Aorta (tissue), 5 donors: ENCODE results near the gene CEBPE. TPM values are rescaled to one million over a fixed set of nuclear protein-coding genes. Genes with fewer than 3 reads are reported as not detected.

Experiments
- ATAC-seq: fragments of 200-7000 bp; cut with Tn5 transposase; one replicate; pipeline ENCODE4 v1.9.1; 2022; ENCODE audit warnings: moderate library complexity; ENCODE audit not compliant: low FRiP score
- DNase-seq, 2 donors: peaks; one replicate each; pipeline ENCODE4 v3.0.0-alpha.2; 2020
- H3K27ac ChIP-seq, 2 donors: one replicate each; pipeline ENCODE4 v1.5.1; 2013; ENCODE audit warnings: low read length in 2 of 2, mild to moderate bottlenecking in 2 of 2, moderate library complexity in 2 of 2, control low read depth in 1 of 2, inconsistent platforms in 1 of 2, low read depth in 1 of 2
- H3K27me3 ChIP-seq, 2 donors: one replicate each; pipeline ENCODE4 v1.6.1; 2013; ENCODE audit warnings: control low read depth in 1 of 2, low read length in 1 of 2, mild to moderate bottlenecking in 1 of 2, moderate library complexity in 1 of 2; ENCODE audit not compliant: insufficient read depth in 2 of 2, control insufficient read depth in 1 of 2
- H3K36me3 ChIP-seq, 2 donors: one replicate each; pipeline ENCODE4 v1.6.1; 2013; ENCODE audit warnings: control low read depth in 1 of 2, low read length in 1 of 2, mild to moderate bottlenecking in 1 of 2; ENCODE audit not compliant: insufficient read depth in 2 of 2, control insufficient read depth in 1 of 2
- H3K4me1 ChIP-seq, 2 donors: one replicate each; pipeline ENCODE4 v1.6.1; 2013; ENCODE audit warnings: low read length in 2 of 2, control low read depth in 1 of 2, mild to moderate bottlenecking in 1 of 2, moderate library complexity in 1 of 2; ENCODE audit not compliant: insufficient read depth in 2 of 2, control insufficient read depth in 1 of 2
- H3K4me3 ChIP-seq, 2 donors: one replicate each; pipeline ENCODE4 v1.5.1; 2013; ENCODE audit warnings: low read length in 2 of 2, control low read depth in 1 of 2, mild to moderate bottlenecking in 1 of 2
- H3K9me3 ChIP-seq: one replicate; pipeline ENCODE4 v1.6.1; 2013; ENCODE audit warnings: mild to moderate bottlenecking, low read length; ENCODE audit not compliant: control insufficient read depth
- WGBS, 2 donors: extraction: QIAGEN DNeasy Blood & Tissue Kit; methylation state at CpG; one replicate each; pipeline ENCODE4 v1.1.7; 2013; 5-methylcytosine and 5-hydroxymethylcytosine counted together
- intact Hi-C, 2 donors: fragments of 100-400 bp; cut with DNase I; formaldehyde crosslinking; loops; one replicate each; pipeline versions ENCODE4 v1.14.2 to v1.15.0; 2022
- polyA plus RNA-seq, 2 donors: library from polyadenylated mRNA; stranded (reverse); fragments of 200-250 nt; gene quantifications; one replicate each; pipeline ENCODE4 v1.2.3, GENCODE V29; 2013
- total RNA-seq, 2 donors: library from RNA; stranded (reverse); fragmentation: NEBNext Ultra II Directional; extraction: Animal tissue kit (Norgen Biotek cat#: 25700); gene quantifications; one replicate each; pipeline ENCODE4 v1.2.1, GENCODE V29; 2021
- donor health status: healthy with polysubstance abuse.
- donor health status: Bipolar disorder and iron deficiency.
- donor health status: DM: no; HTN: no; CAD: no.
- donor health status: DM: no; HTN: no; CAD: no.
- donor health status: DM: yes; HTN: yes; CAD: no.

The CEBPE gene
- total and polyA plus RNA-seq, 4 donors, result 0.13 to 0.33 (median 0.29) TPM; not detected in 1

GRCh38 chr14:23139874-23140273 is 20.8 kb upstream of the CEBPE start:
- H3K27ac ChIP-seq, result no peak overlapping the region
- no peak overlapping the region for H3K4me3 ChIP-seq
- no peaks in the 10 kb centered on the region for H3K27me3 ChIP-seq
- peaks cover 0 to 3% of the 10 kb centered on the region in 2 donors for H3K36me3 ChIP-seq
- ATAC-seq (no peak), DNase-seq (no peak)
- no peaks in the 10 kb centered on the region for H3K4me1 ChIP-seq
- H3K9me3 ChIP-seq, result no peaks in the 10 kb centered on the region
- intact Hi-C loops, result loop anchor here in 1 of 2 donors (5.0 kb wide), 1 partner anchor 42 kb away; the partner anchor contains the start of gene SLC7A8
- 97 to 98% methylated on average over 2 of the region's 2 CpGs for WGBS, 2 donors

- H3K9me3 ChIP-seq, result no peaks in the 10 kb centered on the region
- peaks cover 0 to 3% of the 10 kb centered on the region in 2 donors for H3K36me3 ChIP-seq
- no peaks in the 10 kb centered on the region for H3K27me3 ChIP-seq
- WGBS, 2 donors, result 85 to 90% methylated on average over 6 of the region's 6 CpGs
- DNase-seq, result no peak
- intact Hi-C loops, result no loop called here
- H3K4me3 ChIP-seq, result no peak overlapping the region
- H3K27ac ChIP-seq, result no peak overlapping the region
- ATAC-seq, result no peak
- no peaks in the 10 kb centered on the region for H3K4me1 ChIP-seq
These were observed 18.9 kb upstream of the CEBPE start for GRCh38 chr14:23137813-23138535.

- Histone ChIP-seq H3K27ac (no peak overlapping the region), H3K4me3 (no peak overlapping the region), H3K4me1 (no peaks in the 10 kb centered on the region), H3K9me3 (no peaks in the 10 kb centered on the region), H3K27me3 (no peaks in the 10 kb centered on the region), H3K36me3 (peaks cover 0 to 3% of the 10 kb centered on the region in 2 donors)
- DNase-seq (no peak), ATAC-seq (no peak)
- intact Hi-C loops, result no loop called here
- WGBS, 2 donors, result 81 to 86% methylated on average over 11 of the region's 11 CpGs
These were observed 18.2 kb upstream of the CEBPE start for GRCh38 chr14:23137192-23137812.

- WGBS, 2 donors, result 92 to 94% methylated on average over 15 to 16 of the region's 16 CpGs
- no peak overlapping the region for H3K4me3 ChIP-seq
- intact Hi-C loops, result no loop called here
- H3K27me3 ChIP-seq, result no peaks in the 10 kb centered on the region
- no peak overlapping the region for H3K27ac ChIP-seq
- no peaks in the 10 kb centered on the region for H3K4me1 ChIP-seq
- ATAC-seq (no peak), DNase-seq (no peak)
- peaks cover 0 to 3% of the 10 kb centered on the region in 2 donors for H3K36me3 ChIP-seq
- no peaks in the 10 kb centered on the region for H3K9me3 ChIP-seq
These were observed 17.6 kb upstream of the CEBPE start for GRCh38 chr14:23136566-23137133.

GRCh38 chr14:23132970-23133369 is 13.9 kb upstream of the CEBPE start:
- Histone ChIP-seq H3K27ac (no peak overlapping the region), H3K9me3 (no peaks in the 10 kb centered on the region), H3K4me3 (no peak overlapping the region), H3K4me1 (no peaks in the 10 kb centered on the region), H3K36me3 (peaks cover 4 to 6% of the 10 kb centered on the region in 2 donors), H3K27me3 (no peaks in the 10 kb centered on the region)
- WGBS, 2 donors, result 92 to 95% methylated on average over 8 of the region's 8 CpGs
- DNase-seq (no peak), ATAC-seq (no peak)
- intact Hi-C loops, result no loop called here

- H3K4me1 ChIP-seq, result no peaks in the 10 kb centered on the region
- ATAC-seq, result no peak
- intact Hi-C loops, result no loop called here
- H3K27me3 ChIP-seq, result no peaks in the 10 kb centered on the region
- no peak for DNase-seq
- no peak overlapping the region for H3K4me3 ChIP-seq
- H3K9me3 ChIP-seq, result no peaks in the 10 kb centered on the region
- H3K27ac ChIP-seq, result no peak overlapping the region
- 89% methylated on average over 5 of the region's 5 CpGs for WGBS, 2 donors
- peaks cover 2 to 9% of the 10 kb centered on the region in 2 donors for H3K36me3 ChIP-seq
These were observed 12.4 kb upstream of the CEBPE start for GRCh38 chr14:23131482-23131881.

GRCh38 chr14:23130871-23131270 is 11.8 kb upstream of the CEBPE start:
- intact Hi-C loops, result no loop called here
- Histone ChIP-seq H3K36me3 (peaks cover 2 to 9% of the 10 kb centered on the region in 2 donors), H3K9me3 (no peaks in the 10 kb centered on the region), H3K4me1 (no peaks in the 10 kb centered on the region), H3K4me3 (no peak overlapping the region), H3K27ac (no peak overlapping the region), H3K27me3 (no peaks in the 10 kb centered on the region)
- DNase-seq (no peak), ATAC-seq (no peak)
- 58 to 63% methylated on average over 3 of the region's 3 CpGs for WGBS, 2 donors

GRCh38 chr14:23129759-23130316 is 10.8 kb upstream of the CEBPE start:
- intact Hi-C loops, result loop anchor here in 1 of 2 donors (10.0 kb wide), 1 partner anchor 165 kb away; no protein-coding TSS in a partner anchor
- ATAC-seq (no peak), DNase-seq (no peak)
- no peaks in the 10 kb centered on the region for H3K27me3 ChIP-seq
- H3K9me3 ChIP-seq, result no peaks in the 10 kb centered on the region
- H3K27ac ChIP-seq, result no peak overlapping the region
- H3K4me3 ChIP-seq, result no peak overlapping the region
- H3K4me1 ChIP-seq, result no peaks in the 10 kb centered on the region
- H3K36me3 ChIP-seq, result peaks cover 2 to 9% of the 10 kb centered on the region in 2 donors
- 93 to 96% methylated on average over 7 of the region's 7 CpGs for WGBS, 2 donors
